Caco-2 (cell line): ENCODE results near the gene CEP20. TPM values are rescaled to one million over a fixed set of nuclear protein-coding genes. Genes with fewer than 3 reads are reported as not detected.
A peak's percentile ranks its signal among the peaks of the same experiment; 100 is the strongest.

Experiments
- BruUV-seq: library from RNA; stranded (reverse); fragments of 400-500 nt; replicated peaks from 2 replicates; lab custom pipeline; 2021; lab: Mats Ljungman, UMichigan
- CTCF ChIA-PET: fragments of 300-600 bp; sonication (Branson Sonifier 250); formaldehyde crosslinking; loops from one replicate; lab custom pipeline; 2022; ENCODE audit warnings: antibody characterized with exemption; lab: Charles Lee
- POLR2A ChIA-PET: fragments of 300-600 bp; sonication (Branson Sonifier 250); formaldehyde crosslinking; loops from one replicate; lab custom pipeline; 2022; ENCODE audit warnings: antibody characterized with exemption; lab: Charles Lee
- DNase-seq, 2 experiments: peaks; one replicate each; pipeline versions ENCODE4 v3.0.0 to v3.0.0-alpha.2; 2020 to 2022
- H3K27me3 ChIP-seq: replicated peaks from 2 replicates; pipeline ENCODE4 v1.6.0; 2011; ENCODE audit warnings: low read length; ENCODE audit not compliant: control insufficient read depth, insufficient read depth
- H3K36me3 ChIP-seq: 2 replicates; pipeline ENCODE4 v1.5.1; 2011; ENCODE audit warnings: low read length; ENCODE audit not compliant: control insufficient read depth, insufficient read depth
- H3K4me1 ChIP-seq: fragments of 250-450 bp; sonication (Bioruptor Pico); 2 replicates; pipeline ENCODE4 v1.5.1; 2020; ENCODE audit warnings: mild to moderate bottlenecking
- H3K4me3 ChIP-seq: 2 replicates; pipeline ENCODE4 v1.5.1; 2011; ENCODE audit warnings: low read depth, mild to moderate bottlenecking, control low read depth, low read length
- H3K9me3 ChIP-seq: fragments of 250-450 bp; sonication (Bioruptor Pico); 2 replicates; pipeline ENCODE4 v1.5.1; 2020; ENCODE audit warnings: mild to moderate bottlenecking, moderate library complexity
- H3K27ac Mint-ChIP-seq: one replicate; pipeline ENCODE4 v1.8.0; 2022; ENCODE audit warnings: mixed read lengths; ENCODE audit not compliant: unreplicated experiment
- H3K27me3 Mint-ChIP-seq: one replicate; pipeline ENCODE4 v1.8.0; 2022; ENCODE audit warnings: mixed read lengths; ENCODE audit not compliant: insufficient read depth, unreplicated experiment
- H3K36me3 Mint-ChIP-seq: one replicate; pipeline ENCODE4 v1.8.0; 2022; ENCODE audit warnings: mild to moderate bottlenecking, mixed read lengths; ENCODE audit not compliant: insufficient read depth, unreplicated experiment
- H3K4me1 Mint-ChIP-seq: one replicate; pipeline ENCODE4 v1.8.0; 2022; ENCODE audit warnings: low read depth, mixed read lengths; ENCODE audit not compliant: unreplicated experiment
- H3K4me3 Mint-ChIP-seq: one replicate; pipeline ENCODE4 v1.8.0; 2022; ENCODE audit warnings: mild to moderate bottlenecking, moderate library complexity, mixed read lengths; ENCODE audit not compliant: unreplicated experiment
- H3K9me3 Mint-ChIP-seq: one replicate; pipeline ENCODE4 v1.8.0; 2022; ENCODE audit warnings: mixed read lengths; ENCODE audit not compliant: unreplicated experiment
- CTCF ChIP-seq, 2 experiments: fragments of 200-600 bp in 1 of 2; IDR thresholded peaks; 1 replicate in 1 of 2; 2 replicates in 1 of 2; pipeline versions ENCODE4 v1.5.1 to v1.8.0; 2011 to 2022; ENCODE audit warnings: antibody characterized with exemption in 1 of 2, control low read depth in 1 of 2, inconsistent platforms in 1 of 2, low read depth in 1 of 2, low read length in 1 of 2, mild to moderate bottlenecking in 1 of 2, moderate library complexity in 1 of 2; ENCODE audit not compliant: insufficient read depth in 1 of 2, severe bottlenecking in 1 of 2, unreplicated experiment in 1 of 2
- intact Hi-C: fragments of 100-400 bp; cut with micrococcal nuclease; formaldehyde crosslinking; loops from one replicate; pipeline ENCODE4 v1.10.0; 2022; ENCODE audit not compliant: unreplicated experiment
- total RNA-seq: library from RNA; stranded (reverse); gene quantifications from 2 replicates; pipeline ENCODE4 v1.2.3, GENCODE V29; 2022

CEP20 gene
- total RNA-seq, 1 experiment from 2014 or later: 26.0 TPM

GRCh38 chr16:15866451-15866850 lies 22.0 kb downstream of the CEP20 start:
- ChIA-PET CTCF (no interaction called here), POLR2A (no interaction called here)
- intact Hi-C loops: no loop called here
- Histone ChIP-seq H3K27me3 (no peaks in the 10 kb centered on the region), H3K9me3 (no peaks in the 10 kb centered on the region), H3K4me1 (no peaks in the 10 kb centered on the region), H3K36me3 (no peaks in the 10 kb centered on the region), H3K4me3 (no peak overlapping the region)
- TF ChIP-seq CTCF (IDR thresholded peaks at IDR 0.05; ENCODE audit: insufficient read depth in 1 of 2, low read depth in 1 of 2, low read length in 1 of 2, severe bottlenecking in 1 of 2, unreplicated experiment in 1 of 2): no peak
- Mint-ChIP-seq H3K4me1 (no peaks in the 10 kb centered on the region), H3K27me3 (no peaks in the 10 kb centered on the region), H3K27ac (no peak overlapping the region), H3K36me3 (no peaks in the 10 kb centered on the region), H3K4me3 (no peak overlapping the region), H3K9me3 (no peaks in the 10 kb centered on the region)
- DNase-seq: no peak
- no TSS peak for BruUV-seq

DNA sequence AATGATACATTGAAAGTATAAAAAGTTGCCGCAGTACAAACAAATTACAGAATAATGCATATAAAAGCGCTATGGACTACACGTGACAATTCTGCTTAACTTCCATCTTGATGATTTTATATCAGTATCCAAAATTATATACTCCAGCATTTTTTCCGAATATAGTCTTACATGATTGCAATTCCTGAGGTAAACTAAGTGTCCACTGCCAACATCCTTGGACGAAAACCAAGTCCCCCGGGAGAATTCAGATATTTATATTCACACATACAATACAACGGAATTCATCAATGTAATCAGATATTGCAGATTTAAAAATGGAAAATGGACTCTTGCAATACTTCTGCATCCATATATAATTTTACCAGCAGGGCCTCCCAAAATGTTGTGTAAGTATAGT lies 22.7 kb downstream of the CEP20 start:
- Mint-ChIP-seq H3K4me1 (no peaks in the 10 kb centered on the region), H3K27me3 (no peaks in the 10 kb centered on the region), H3K36me3 (no peaks in the 10 kb centered on the region), H3K4me3 (no peak overlapping the region), H3K9me3 (no peaks in the 10 kb centered on the region), H3K27ac (no peak overlapping the region)
- TSS peak; percentile 46 for BruUV-seq
- TF ChIP-seq CTCF (IDR thresholded peaks at IDR 0.05; ENCODE audit: insufficient read depth in 1 of 2, low read depth in 1 of 2, low read length in 1 of 2, severe bottlenecking in 1 of 2, unreplicated experiment in 1 of 2): no peak
- CTCF ChIA-PET: no interaction called here
- no peak overlapping the region for H3K4me3 ChIP-seq
- POLR2A ChIA-PET: no interaction called here
- intact Hi-C loops: no loop called here
- DNase-seq: no peak
- no peaks in the 10 kb centered on the region for H3K36me3 ChIP-seq
- H3K9me3 ChIP-seq: no peaks in the 10 kb centered on the region
- H3K27me3 ChIP-seq: no peaks in the 10 kb centered on the region
- H3K4me1 ChIP-seq: no peaks in the 10 kb centered on the region

DNA sequence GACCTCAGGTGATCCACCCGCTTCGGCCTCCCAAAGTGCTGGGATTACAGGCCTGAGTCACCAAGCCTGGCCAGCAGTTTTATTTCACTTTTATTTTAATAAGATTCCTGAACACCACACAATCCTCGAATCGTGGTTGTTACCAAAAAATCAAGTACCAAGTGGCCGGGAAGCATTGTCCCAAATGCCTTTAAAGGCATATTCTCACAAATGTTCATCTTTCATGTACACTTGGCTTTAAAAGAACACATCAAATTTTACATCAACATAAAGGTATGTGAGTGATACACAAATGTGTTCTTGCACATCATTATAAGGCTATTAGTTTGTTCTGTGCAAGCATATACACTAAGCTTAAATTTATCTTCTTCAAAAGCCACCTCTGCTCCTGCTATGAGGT lies 23.5 kb downstream of the CEP20 start:
- POLR2A ChIA-PET: interaction anchor here (0.7 kb wide), 1 partner anchor 907 kb away, joined by 3 read pairs; no protein-coding TSS in a partner anchor
- Histone ChIP-seq H3K4me1 (no peaks in the 10 kb centered on the region), H3K9me3 (no peaks in the 10 kb centered on the region), H3K27me3 (no peaks in the 10 kb centered on the region), H3K4me3 (no peak overlapping the region), H3K36me3 (no peaks in the 10 kb centered on the region)
- Mint-ChIP-seq H3K9me3 (no peaks in the 10 kb centered on the region), H3K27me3 (no peaks in the 10 kb centered on the region), H3K27ac (no peak overlapping the region), H3K4me1 (no peaks in the 10 kb centered on the region), H3K36me3 (no peaks in the 10 kb centered on the region), H3K4me3 (no peak overlapping the region)
- CTCF ChIA-PET: no interaction called here
- intact Hi-C loops: no loop called here
- BruUV-seq: no TSS peak
- TF ChIP-seq CTCF (IDR thresholded peaks at IDR 0.05; ENCODE audit: insufficient read depth in 1 of 2, low read depth in 1 of 2, low read length in 1 of 2, severe bottlenecking in 1 of 2, unreplicated experiment in 1 of 2): no peak
- DNase-seq: no peak
